Measurements from ENCODE around the gene SCGB1D1. TPM values are rescaled to one million over a fixed set of nuclear protein-coding genes. Genes with fewer than 3 reads are reported as not detected.
"Not testable (repeated sequence)": the region's sequence is repeated elsewhere in the genome, so short reads cannot be mapped to it uniquely, and the experiment has no call there.

The SCGB1D1 gene
- total RNA-seq, 1 donor from 2014 or later: not detected

DNA sequence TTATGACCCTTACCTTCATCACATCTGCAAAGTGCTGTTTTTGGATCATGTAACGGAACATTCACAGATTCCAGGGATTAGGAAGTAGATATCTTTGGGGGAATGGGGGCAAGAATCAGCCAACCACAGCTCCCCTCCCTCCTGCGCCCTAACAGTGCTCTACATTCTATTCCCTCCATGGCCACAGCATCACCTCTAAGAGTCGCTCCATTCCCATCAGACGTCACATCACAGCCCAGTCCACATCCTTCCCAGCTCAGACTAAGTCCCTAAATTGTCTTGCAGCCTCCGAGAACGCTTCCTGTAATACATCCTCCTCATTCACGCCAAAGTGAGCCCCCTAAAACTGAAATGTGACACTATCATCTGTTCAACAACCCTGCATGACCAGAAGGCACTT, 5.9 kb downstream of the SCGB1D1 start:
- no peak overlapping the region for H3K4me3 Mint-ChIP-seq (ENCODE audit: low read depth)
- DNase-seq (ENCODE audit: low spot score, unreplicated experiment): no peak
- peaks cover 6% of the 10 kb centered on the region for H3K27me3 Mint-ChIP-seq

GRCh38 chr11:62197400-62197799, 7.4 kb downstream of the SCGB1D1 start:
- H3K36me3 Mint-ChIP-seq (ENCODE audit: insufficient read depth); H3K4me3 Mint-ChIP-seq (ENCODE audit: low read depth); DNase-seq (ENCODE audit: low spot score, unreplicated experiment); H3K27me3 Mint-ChIP-seq; H3K27ac Mint-ChIP-seq; H3K9me3 Mint-ChIP-seq (ENCODE audit: low read depth): not testable (repeated sequence)
- peaks cover 12% of the 10 kb centered on the region for H3K4me1 Mint-ChIP-seq (ENCODE audit: low read depth)

More for the DNA sequence above, 5.9 kb downstream of the SCGB1D1 start:
- TF ChIP-seq CTCF (IDR thresholded peaks at IDR 0.05; ENCODE audit: unreplicated experiment): no peak
- no peaks in the 10 kb centered on the region for H3K36me3 Mint-ChIP-seq (ENCODE audit: insufficient read depth)
- peaks cover 12% of the 10 kb centered on the region for H3K4me1 Mint-ChIP-seq (ENCODE audit: low read depth)
- H3K27ac Mint-ChIP-seq: no peak overlapping the region
- H3K9me3 Mint-ChIP-seq (ENCODE audit: low read depth): no peaks in the 10 kb centered on the region

DNA sequence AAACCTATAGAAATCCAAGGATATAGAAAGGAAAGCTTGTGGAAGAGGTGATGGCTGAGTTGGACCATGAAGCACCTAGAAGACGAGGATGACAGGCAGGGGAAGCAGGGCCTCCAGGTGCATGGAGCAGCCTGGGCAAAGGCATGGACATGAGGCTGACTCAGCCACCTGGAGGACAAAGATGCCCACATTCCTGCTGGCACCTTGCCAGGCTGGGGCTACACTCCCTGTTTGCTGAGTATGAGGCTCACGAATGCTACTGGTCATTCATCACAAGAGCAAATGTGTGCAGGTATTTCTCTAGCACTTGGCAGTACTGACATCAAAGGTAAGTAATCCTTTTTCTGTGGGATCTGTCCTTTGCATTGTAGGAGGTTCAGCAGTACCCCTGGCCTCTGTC, 11.4 kb downstream of the SCGB1D1 start:
- Mint-ChIP-seq H3K4me3 (ENCODE audit: low read depth) (no peak overlapping the region), H3K36me3 (ENCODE audit: insufficient read depth) (no peaks in the 10 kb centered on the region), H3K4me1 (ENCODE audit: low read depth) (no peaks in the 10 kb centered on the region), H3K27ac (no peak overlapping the region), H3K9me3 (ENCODE audit: low read depth) (no peaks in the 10 kb centered on the region), H3K27me3 (peaks cover 16% of the 10 kb centered on the region)
- DNase-seq (ENCODE audit: low spot score, unreplicated experiment): no peak
- no peak for TF ChIP-seq CTCF (IDR thresholded peaks at IDR 0.05; ENCODE audit: unreplicated experiment)

DNA sequence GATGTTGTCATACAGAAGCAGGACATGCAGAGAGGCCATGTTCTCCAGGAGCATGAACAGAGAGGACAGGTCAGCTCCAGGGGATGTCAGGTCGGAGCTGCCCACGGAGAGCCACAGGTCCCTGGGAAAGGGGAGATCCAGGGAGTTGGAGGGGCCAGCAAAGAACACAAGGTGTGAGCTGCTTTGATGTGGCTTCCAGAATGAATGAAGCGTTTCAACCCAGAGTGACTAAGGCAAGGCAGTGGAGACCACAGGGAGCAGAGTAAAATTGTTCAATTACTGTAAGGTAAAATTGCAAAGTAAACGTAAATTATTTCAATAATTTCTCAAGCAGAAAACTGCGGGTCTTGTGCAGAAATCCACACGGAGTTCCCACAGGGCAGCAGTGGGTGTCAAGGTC, 12.9 kb downstream of the SCGB1D1 start:
- Mint-ChIP-seq H3K4me1 (ENCODE audit: low read depth) (no peaks in the 10 kb centered on the region), H3K27me3 (peaks cover 16% of the 10 kb centered on the region)
- TF ChIP-seq CTCF (IDR thresholded peaks at IDR 0.05; ENCODE audit: unreplicated experiment): no peak

DNA sequence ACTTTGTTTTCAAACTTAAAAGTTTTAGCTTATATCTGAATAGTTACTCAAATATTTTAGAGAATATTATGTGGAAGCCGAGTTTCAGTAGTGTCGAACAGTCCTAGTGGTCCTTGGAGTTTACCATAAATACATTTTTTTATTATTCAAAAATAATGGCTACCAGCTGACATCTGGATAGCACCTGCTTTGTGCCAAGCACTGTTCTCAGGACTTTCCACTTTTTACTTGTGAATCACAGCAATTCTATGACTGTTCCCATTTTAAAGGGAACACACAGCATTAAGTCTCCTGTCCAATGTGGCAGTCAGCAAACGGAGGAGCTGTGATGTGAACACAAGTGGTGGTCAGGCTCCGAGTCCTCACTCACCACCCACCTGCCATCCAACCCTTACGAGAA, 14.4 kb downstream of the SCGB1D1 start:
- H3K27ac Mint-ChIP-seq: no peak overlapping the region
- H3K27me3 Mint-ChIP-seq: peaks cover 19% of the 10 kb centered on the region
- DNase-seq (ENCODE audit: low spot score, unreplicated experiment): no peak
- H3K4me3 Mint-ChIP-seq (ENCODE audit: low read depth): no peak overlapping the region
- no peaks in the 10 kb centered on the region for H3K36me3 Mint-ChIP-seq (ENCODE audit: insufficient read depth)
- no peak for TF ChIP-seq CTCF (IDR thresholded peaks at IDR 0.05; ENCODE audit: unreplicated experiment)
- H3K4me1 Mint-ChIP-seq (ENCODE audit: low read depth): no peaks in the 10 kb centered on the region
- no peaks in the 10 kb centered on the region for H3K9me3 Mint-ChIP-seq (ENCODE audit: low read depth)

More for the DNA sequence above, 12.9 kb downstream of the SCGB1D1 start:
- H3K27ac Mint-ChIP-seq: no peak overlapping the region
- H3K36me3 Mint-ChIP-seq (ENCODE audit: insufficient read depth): no peaks in the 10 kb centered on the region
- H3K4me3 Mint-ChIP-seq (ENCODE audit: low read depth): no peak overlapping the region
- DNase-seq (ENCODE audit: low spot score, unreplicated experiment): no peak
- H3K9me3 Mint-ChIP-seq (ENCODE audit: low read depth): no peaks in the 10 kb centered on the region

DNA sequence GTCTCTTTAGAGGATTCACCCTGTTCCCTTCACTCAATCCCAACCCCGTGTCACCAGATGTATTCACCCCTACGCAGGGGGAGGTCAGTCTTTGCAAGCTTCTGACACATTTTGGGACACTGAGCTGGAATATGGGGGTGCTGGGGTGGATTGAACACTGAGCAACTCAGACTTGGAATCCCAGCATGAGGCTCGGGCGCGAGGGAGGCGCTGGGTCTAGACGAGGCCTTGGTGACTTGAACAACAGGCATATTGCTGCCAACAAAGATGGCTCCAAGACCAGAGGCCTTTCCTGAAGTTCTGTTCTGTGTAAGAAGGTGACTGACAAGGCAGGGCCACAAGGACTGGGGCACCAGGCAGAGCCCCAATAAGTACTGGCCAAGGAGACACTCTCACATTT, 15.4 kb downstream of the SCGB1D1 start:
- no peak for TF ChIP-seq CTCF (IDR thresholded peaks at IDR 0.05; ENCODE audit: unreplicated experiment)
- Mint-ChIP-seq H3K4me3 (ENCODE audit: low read depth) (no peak overlapping the region), H3K27ac (no peak overlapping the region), H3K9me3 (ENCODE audit: low read depth) (no peaks in the 10 kb centered on the region), H3K36me3 (ENCODE audit: insufficient read depth) (no peaks in the 10 kb centered on the region), H3K4me1 (ENCODE audit: low read depth) (no peaks in the 10 kb centered on the region), H3K27me3 (peaks cover 22% of the 10 kb centered on the region)
- no peak for DNase-seq (ENCODE audit: low spot score, unreplicated experiment)

GRCh38 chr11:62206276-62207066, 16.5 kb downstream of the SCGB1D1 start:
- not testable (repeated sequence) for H3K9me3 Mint-ChIP-seq (ENCODE audit: low read depth)

More at GRCh38 chr11:62206276-62207066, 16.5 kb downstream of the SCGB1D1 start:
- not testable (repeated sequence) for DNase-seq (ENCODE audit: low spot score, unreplicated experiment); H3K27ac Mint-ChIP-seq; H3K4me3 Mint-ChIP-seq (ENCODE audit: low read depth); H3K36me3 Mint-ChIP-seq (ENCODE audit: insufficient read depth); H3K4me1 Mint-ChIP-seq (ENCODE audit: low read depth)
- H3K27me3 Mint-ChIP-seq: peaks cover 19% of the 10 kb centered on the region
